ENCODE measurements around the gene CDH13. TPM values are rescaled to one million over a fixed set of nuclear protein-coding genes. Genes with fewer than 3 reads are reported as not detected.

CDH13 gene
- total and polyA plus RNA-seq, 9 of the 15 experiments (the other 6 are each of a cell fraction or from before 2014, with no cell fraction given), result 0.03 TPM; not detected in 8

DNA sequence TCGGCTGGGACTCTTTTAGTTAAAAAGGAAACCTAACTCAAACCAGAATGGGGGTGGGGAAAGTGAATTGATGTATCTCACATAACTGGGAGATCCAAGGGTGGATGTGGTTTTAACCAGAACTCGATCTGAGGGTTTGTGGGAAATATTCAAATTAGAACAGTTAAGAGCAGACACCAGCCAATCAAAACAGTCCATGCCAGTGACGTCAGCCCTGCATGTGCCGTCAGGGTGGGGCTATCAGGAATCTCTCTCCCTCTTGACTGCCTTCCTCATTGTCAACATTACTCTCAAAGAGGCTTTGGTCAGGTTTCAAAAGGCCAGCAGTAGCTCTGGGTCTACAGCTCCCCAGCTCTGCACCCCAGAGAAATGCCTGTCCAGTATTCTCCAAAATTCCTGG, 1086.8 kb downstream of the CDH13 start:
- Histone ChIP-seq H3K9me1 (ENCODE audit: control insufficient read depth, insufficient read depth, low read length) (no peaks in the 10 kb centered on the region), H4K20me1 (replicated peaks; ENCODE audit: control insufficient read depth, insufficient read depth, low read length) (no peaks in the 10 kb centered on the region), H3K36me3 (ENCODE audit: control insufficient read depth, insufficient read depth, low read length) (no peaks in the 10 kb centered on the region), H3K27me3 (ENCODE audit: control insufficient read depth in 2 of 2, insufficient read depth in 2 of 2, low read length in 2 of 2) (peaks cover 0 to 5% of the 10 kb centered on the region in 2 experiments; a peak in 1 of 5 replicates), H3K79me2 (ENCODE audit: control insufficient read depth, insufficient read depth, low read length) (no peaks in the 10 kb centered on the region), H3K9me3 (replicated peaks; ENCODE audit: control insufficient read depth, insufficient read depth, low read depth, low read length) (no peaks in the 10 kb centered on the region), H3K4me1 (replicated peaks in 1 of 2; ENCODE audit: control insufficient read depth in 2 of 2, insufficient read depth in 2 of 2, low read length in 2 of 2) (no peaks in the 10 kb centered on the region), H3K9ac (ENCODE audit: insufficient read depth in 1 of 2, low read depth in 2 of 2, low read length in 2 of 2) (no peak overlapping the region), H3K4me2 (ENCODE audit: insufficient read depth, low read length) (no peak overlapping the region), H3K4me3 (no peak overlapping the region), H3K27ac (ENCODE audit: extremely low read depth, low read depth, low read length) (no peak overlapping the region), H2AFZ (ENCODE audit: low read depth, low read length) (no peak overlapping the region)
- peak; percentile 94 for ATAC-seq
- in situ Hi-C loops (cut with MboI) (no loop called here), intact Hi-C loops (cut with micrococcal nuclease) (no loop called here)
- POLR2A ChIA-PET, result no interaction called here
- 4% methylated on average over 4 of the region's 4 CpGs for WGBS (ENCODE audit: insufficient coverage, low coverage, missing lambda C conversion rate)
- CTCF ChIA-PET (ENCODE audit: low intra/inter-chr PET ratio), result no interaction called here
- FAIRE-seq, result peak; percentile 57
- DNase-seq (ENCODE audit: extremely low read depth in 1 of 4, low spot score in 3 of 4), result peak; percentile 38 to 68 (median 54)
- no TSS peak for BruUV-seq (replicated peaks)
- TF ChIP-seq, protein P1, sequence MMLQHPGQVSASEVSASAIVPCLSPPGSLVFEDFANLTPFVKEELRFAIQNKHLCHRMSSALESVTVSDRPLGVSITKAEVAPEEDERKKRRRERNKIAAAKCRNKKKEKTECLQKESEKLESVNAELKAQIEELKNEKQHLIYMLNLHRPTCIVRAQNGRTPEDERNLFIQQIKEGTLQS (IDR thresholded peaks at IDR 0.05), result 0 out of 2 replicates have a peak, but pooled peaks have one; percentile 17
- TF ChIP-seq, protein P1 (CRISPR knock-in tag; conservative IDR thresholded peaks at IDR 0.05), result no peak
- TF ChIP-seq ATF7 (IDR thresholded peaks at IDR 0.05), result peak; percentile 29; the same call in 1 of the 2 replicates
- no peak for TF ChIP-seq HNRNPK (IDR thresholded peaks at IDR 0.05; ENCODE audit: low read depth, low read length, poor library complexity, severe bottlenecking)
- TF ChIP-seq, protein P2, sequence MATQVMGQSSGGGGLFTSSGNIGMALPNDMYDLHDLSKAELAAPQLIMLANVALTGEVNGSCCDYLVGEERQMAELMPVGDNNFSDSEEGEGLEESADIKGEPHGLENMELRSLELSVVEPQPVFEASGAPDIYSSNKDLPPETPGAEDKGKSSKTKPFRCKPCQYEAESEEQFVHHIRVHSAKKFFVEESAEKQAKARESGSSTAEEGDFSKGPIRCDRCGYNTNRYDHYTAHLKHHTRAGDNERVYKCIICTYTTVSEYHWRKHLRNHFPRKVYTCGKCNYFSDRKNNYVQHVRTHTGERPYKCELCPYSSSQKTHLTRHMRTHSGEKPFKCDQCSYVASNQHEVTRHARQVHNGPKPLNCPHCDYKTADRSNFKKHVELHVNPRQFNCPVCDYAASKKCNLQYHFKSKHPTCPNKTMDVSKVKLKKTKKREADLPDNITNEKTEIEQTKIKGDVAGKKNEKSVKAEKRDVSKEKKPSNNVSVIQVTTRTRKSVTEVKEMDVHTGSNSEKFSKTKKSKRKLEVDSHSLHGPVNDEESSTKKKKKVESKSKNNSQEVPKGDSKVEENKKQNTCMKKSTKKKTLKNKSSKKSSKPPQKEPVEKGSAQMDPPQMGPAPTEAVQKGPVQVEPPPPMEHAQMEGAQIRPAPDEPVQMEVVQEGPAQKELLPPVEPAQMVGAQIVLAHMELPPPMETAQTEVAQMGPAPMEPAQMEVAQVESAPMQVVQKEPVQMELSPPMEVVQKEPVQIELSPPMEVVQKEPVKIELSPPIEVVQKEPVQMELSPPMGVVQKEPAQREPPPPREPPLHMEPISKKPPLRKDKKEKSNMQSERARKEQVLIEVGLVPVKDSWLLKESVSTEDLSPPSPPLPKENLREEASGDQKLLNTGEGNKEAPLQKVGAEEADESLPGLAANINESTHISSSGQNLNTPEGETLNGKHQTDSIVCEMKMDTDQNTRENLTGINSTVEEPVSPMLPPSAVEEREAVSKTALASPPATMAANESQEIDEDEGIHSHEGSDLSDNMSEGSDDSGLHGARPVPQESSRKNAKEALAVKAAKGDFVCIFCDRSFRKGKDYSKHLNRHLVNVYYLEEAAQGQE (IDR thresholded peaks at IDR 0.05; ENCODE audit: borderline replicate concordance), result 0 out of 2 replicates have a peak, but pooled peaks have one; percentile 5
- TF ChIP-seq, protein P2 (CRISPR knock-in tag; IDR thresholded peaks at IDR 0.05; ENCODE audit: low read depth), result no peak
- TF ChIP-seq CAMTA2 (CRISPR knock-in tag; conservative IDR thresholded peaks at IDR 0.05), result no peak
- no peak for TF ChIP-seq ARHGAP35 (IDR thresholded peaks at IDR 0.05; ENCODE audit: partially characterized antibody)
- TF ChIP-seq, protein P3, sequence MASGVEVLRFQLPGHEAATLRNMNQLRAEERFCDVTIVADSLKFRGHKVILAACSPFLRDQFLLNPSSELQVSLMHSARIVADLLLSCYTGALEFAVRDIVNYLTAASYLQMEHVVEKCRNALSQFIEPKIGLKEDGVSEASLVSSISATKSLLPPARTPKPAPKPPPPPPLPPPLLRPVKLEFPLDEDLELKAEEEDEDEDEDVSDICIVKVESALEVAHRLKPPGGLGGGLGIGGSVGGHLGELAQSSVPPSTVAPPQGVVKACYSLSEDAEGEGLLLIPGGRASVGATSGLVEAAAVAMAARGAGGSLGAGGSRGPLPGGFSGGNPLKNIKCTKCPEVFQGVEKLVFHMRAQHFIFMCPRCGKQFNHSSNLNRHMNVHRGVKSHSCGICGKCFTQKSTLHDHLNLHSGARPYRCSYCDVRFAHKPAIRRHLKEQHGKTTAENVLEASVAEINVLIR (CRISPR knock-in tag; IDR thresholded peaks at IDR 0.05), result 0 out of 2 replicates have a peak, but pooled peaks have one; percentile 38
- TF ChIP-seq, protein P4, sequence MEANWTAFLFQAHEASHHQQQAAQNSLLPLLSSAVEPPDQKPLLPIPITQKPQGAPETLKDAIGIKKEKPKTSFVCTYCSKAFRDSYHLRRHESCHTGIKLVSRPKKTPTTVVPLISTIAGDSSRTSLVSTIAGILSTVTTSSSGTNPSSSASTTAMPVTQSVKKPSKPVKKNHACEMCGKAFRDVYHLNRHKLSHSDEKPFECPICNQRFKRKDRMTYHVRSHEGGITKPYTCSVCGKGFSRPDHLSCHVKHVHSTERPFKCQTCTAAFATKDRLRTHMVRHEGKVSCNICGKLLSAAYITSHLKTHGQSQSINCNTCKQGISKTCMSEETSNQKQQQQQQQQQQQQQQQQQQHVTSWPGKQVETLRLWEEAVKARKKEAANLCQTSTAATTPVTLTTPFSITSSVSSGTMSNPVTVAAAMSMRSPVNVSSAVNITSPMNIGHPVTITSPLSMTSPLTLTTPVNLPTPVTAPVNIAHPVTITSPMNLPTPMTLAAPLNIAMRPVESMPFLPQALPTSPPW (CRISPR knock-in tag; IDR thresholded peaks at IDR 0.05), result peak; percentile 24; the same call in 1 of the 2 replicates

Measured in K562 (cell line).